ENCODE results near the gene KISS1. TPM values are rescaled to one million over a fixed set of nuclear protein-coding genes. Genes with fewer than 3 reads are reported as not detected.

The KISS1 gene
- polyA plus RNA-seq, 1 donor from 2014 or later = not detected

DNA sequence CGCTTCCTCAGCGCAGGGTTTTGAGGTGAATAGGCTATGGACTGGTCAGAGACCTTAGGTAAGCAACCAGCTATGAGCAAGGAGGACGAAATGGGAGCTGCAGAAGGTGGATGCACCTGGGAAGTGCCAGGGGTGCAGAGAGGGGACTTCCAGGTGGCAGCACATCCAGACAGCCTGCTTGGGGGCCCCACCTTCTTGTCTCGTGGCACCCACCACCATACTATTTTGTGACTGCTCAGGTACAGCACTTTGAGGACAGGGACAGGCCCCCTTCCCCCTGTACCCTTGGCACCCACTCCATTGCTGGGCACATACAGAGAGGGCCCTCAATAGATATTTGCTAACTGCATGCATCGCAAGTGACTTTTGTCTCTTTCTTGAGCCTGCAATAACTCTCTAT is 777 bp upstream of the KISS1 start:
- no peaks in the 10 kb centered on the region for H3K27me3 ChIP-seq (ENCODE audit: insufficient read depth, low read depth, low read length)
- no peaks in the 10 kb centered on the region for H3K9me3 ChIP-seq (ENCODE audit: low read length)
- H3K4me3 ChIP-seq (ENCODE audit: low read length) = no peak overlapping the region
- H2AFZ ChIP-seq (ENCODE audit: low read depth, low read length) = no peak overlapping the region
- no peaks in the 10 kb centered on the region for H3K79me2 ChIP-seq (replicated peaks; ENCODE audit: insufficient read depth, low read length)
- no peak overlapping the region for H3K27ac ChIP-seq (ENCODE audit: low read length)
- H4K20me1 ChIP-seq (ENCODE audit: insufficient read depth) = no peaks in the 10 kb centered on the region
- H3K4me2 ChIP-seq (ENCODE audit: low read length) = no peak overlapping the region
- TF ChIP-seq RAD21 (conservative IDR thresholded peaks at IDR 0.05) (no peak), POLR2AphosphoS5 (IDR thresholded peaks at IDR 0.05) (no peak)
- H3F3A ChIP-seq (ENCODE audit: insufficient read depth, low read length, poor library complexity, severe bottlenecking) = no peaks in the 10 kb centered on the region
- no peaks in the 10 kb centered on the region for H3K9me2 ChIP-seq (ENCODE audit: insufficient read depth, low read length)
- H3K9ac ChIP-seq (ENCODE audit: low read length) = no peak overlapping the region
- no peaks in the 10 kb centered on the region for H3K36me3 ChIP-seq (ENCODE audit: insufficient read depth, low read length)

DNA sequence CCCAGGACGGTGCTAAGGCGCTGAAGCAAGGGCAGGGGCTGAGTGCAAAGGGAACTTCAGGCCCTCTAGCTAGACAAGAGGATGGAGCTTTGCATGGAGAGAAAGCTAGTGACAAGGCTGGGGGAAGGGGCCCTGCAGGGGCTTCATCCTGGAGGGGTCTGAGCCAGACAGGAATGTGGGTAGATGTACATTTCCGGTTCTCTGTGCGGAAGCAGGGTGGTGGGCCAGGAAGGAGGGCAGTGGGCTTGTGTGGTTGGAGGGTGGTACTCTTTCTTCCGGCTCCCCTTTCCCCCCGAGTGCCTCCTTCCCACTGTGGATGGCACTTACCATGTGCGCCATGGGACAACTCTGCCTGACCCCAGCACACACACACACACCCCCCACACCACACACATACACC is 1.5 kb downstream of the KISS1 start:
- H3K9me3 ChIP-seq (ENCODE audit: low read length) = no peaks in the 10 kb centered on the region
- H3F3A ChIP-seq (ENCODE audit: insufficient read depth, low read length, poor library complexity, severe bottlenecking) = peaks cover under 1% of the 10 kb centered on the region
- no peak overlapping the region for H3K27ac ChIP-seq (ENCODE audit: low read length)
- no peaks in the 10 kb centered on the region for H4K20me1 ChIP-seq (ENCODE audit: insufficient read depth)
- H3K9me2 ChIP-seq (ENCODE audit: insufficient read depth, low read length) = no peaks in the 10 kb centered on the region
- H3K4me3 ChIP-seq (ENCODE audit: low read length) = no peak overlapping the region
- H3K27me3 ChIP-seq (ENCODE audit: insufficient read depth, low read depth, low read length) = no peaks in the 10 kb centered on the region
- no peak for TF ChIP-seq EP300 (conservative IDR thresholded peaks at IDR 0.05; ENCODE audit: poor library complexity, severe bottlenecking)
- no peak for TF ChIP-seq MXI1 (conservative IDR thresholded peaks at IDR 0.05; ENCODE audit: poor library complexity, severe bottlenecking)
- TF ChIP-seq, protein P1, sequence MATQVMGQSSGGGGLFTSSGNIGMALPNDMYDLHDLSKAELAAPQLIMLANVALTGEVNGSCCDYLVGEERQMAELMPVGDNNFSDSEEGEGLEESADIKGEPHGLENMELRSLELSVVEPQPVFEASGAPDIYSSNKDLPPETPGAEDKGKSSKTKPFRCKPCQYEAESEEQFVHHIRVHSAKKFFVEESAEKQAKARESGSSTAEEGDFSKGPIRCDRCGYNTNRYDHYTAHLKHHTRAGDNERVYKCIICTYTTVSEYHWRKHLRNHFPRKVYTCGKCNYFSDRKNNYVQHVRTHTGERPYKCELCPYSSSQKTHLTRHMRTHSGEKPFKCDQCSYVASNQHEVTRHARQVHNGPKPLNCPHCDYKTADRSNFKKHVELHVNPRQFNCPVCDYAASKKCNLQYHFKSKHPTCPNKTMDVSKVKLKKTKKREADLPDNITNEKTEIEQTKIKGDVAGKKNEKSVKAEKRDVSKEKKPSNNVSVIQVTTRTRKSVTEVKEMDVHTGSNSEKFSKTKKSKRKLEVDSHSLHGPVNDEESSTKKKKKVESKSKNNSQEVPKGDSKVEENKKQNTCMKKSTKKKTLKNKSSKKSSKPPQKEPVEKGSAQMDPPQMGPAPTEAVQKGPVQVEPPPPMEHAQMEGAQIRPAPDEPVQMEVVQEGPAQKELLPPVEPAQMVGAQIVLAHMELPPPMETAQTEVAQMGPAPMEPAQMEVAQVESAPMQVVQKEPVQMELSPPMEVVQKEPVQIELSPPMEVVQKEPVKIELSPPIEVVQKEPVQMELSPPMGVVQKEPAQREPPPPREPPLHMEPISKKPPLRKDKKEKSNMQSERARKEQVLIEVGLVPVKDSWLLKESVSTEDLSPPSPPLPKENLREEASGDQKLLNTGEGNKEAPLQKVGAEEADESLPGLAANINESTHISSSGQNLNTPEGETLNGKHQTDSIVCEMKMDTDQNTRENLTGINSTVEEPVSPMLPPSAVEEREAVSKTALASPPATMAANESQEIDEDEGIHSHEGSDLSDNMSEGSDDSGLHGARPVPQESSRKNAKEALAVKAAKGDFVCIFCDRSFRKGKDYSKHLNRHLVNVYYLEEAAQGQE (IDR thresholded peaks at IDR 0.05; ENCODE audit: borderline replicate concordance) = no peak
- no peak for TF ChIP-seq CTCF (IDR thresholded peaks at IDR 0.05; ENCODE audit: poor library complexity, severe bottlenecking)
- TF ChIP-seq POLR2AphosphoS5 (IDR thresholded peaks at IDR 0.05) = no peak
- TF ChIP-seq EZH2 (IDR thresholded peaks at IDR 0.05; ENCODE audit: borderline replicate concordance, insufficient read depth, low read length, poor library complexity, severe bottlenecking) = no peak
- no peak for TF ChIP-seq TAF1 (IDR thresholded peaks at IDR 0.05; ENCODE audit: low read depth)
- TF ChIP-seq RAD21 (conservative IDR thresholded peaks at IDR 0.05) = no peak
- no peak for TF ChIP-seq SMC3 (conservative IDR thresholded peaks at IDR 0.05; ENCODE audit: poor library complexity)
- H3K79me2 ChIP-seq (replicated peaks; ENCODE audit: insufficient read depth, low read length) = no peaks in the 10 kb centered on the region
- no peak overlapping the region for H3K4me2 ChIP-seq (ENCODE audit: low read length)
- H3K36me3 ChIP-seq (ENCODE audit: insufficient read depth, low read length) = no peaks in the 10 kb centered on the region
- H3K9ac ChIP-seq (ENCODE audit: low read length) = no peak overlapping the region
- H2AFZ ChIP-seq (ENCODE audit: low read depth, low read length) = no peak overlapping the region

- no peaks in the 10 kb centered on the region for H3K9me3 ChIP-seq (ENCODE audit: low read length)
- peaks cover 5% of the 10 kb centered on the region for H3F3A ChIP-seq (ENCODE audit: insufficient read depth, low read length, poor library complexity, severe bottlenecking)
- no peaks in the 10 kb centered on the region for H4K20me1 ChIP-seq (ENCODE audit: insufficient read depth)
- H3K79me2 ChIP-seq (replicated peaks; ENCODE audit: insufficient read depth, low read length) = no peaks in the 10 kb centered on the region
- H2AFZ ChIP-seq (ENCODE audit: low read depth, low read length) = no peak overlapping the region
- H3K9ac ChIP-seq (ENCODE audit: low read length) = no peak overlapping the region
- no peak overlapping the region for H3K27ac ChIP-seq (ENCODE audit: low read length)
- TF ChIP-seq, protein P1 (IDR thresholded peaks at IDR 0.05; ENCODE audit: borderline replicate concordance) = no peak
- TF ChIP-seq MXI1 (conservative IDR thresholded peaks at IDR 0.05; ENCODE audit: poor library complexity, severe bottlenecking) (no peak), CTCF (IDR thresholded peaks at IDR 0.05; ENCODE audit: poor library complexity, severe bottlenecking) (no peak), POLR2AphosphoS5 (IDR thresholded peaks at IDR 0.05) (no peak), SMC3 (conservative IDR thresholded peaks at IDR 0.05; ENCODE audit: poor library complexity) (no peak), EZH2 (IDR thresholded peaks at IDR 0.05; ENCODE audit: borderline replicate concordance, insufficient read depth, low read length, poor library complexity, severe bottlenecking) (no peak), TAF1 (IDR thresholded peaks at IDR 0.05; ENCODE audit: low read depth) (no peak), EP300 (conservative IDR thresholded peaks at IDR 0.05; ENCODE audit: poor library complexity, severe bottlenecking) (no peak), RAD21 (conservative IDR thresholded peaks at IDR 0.05) (no peak)
- H3K4me2 ChIP-seq (ENCODE audit: low read length) = no peak overlapping the region
- H3K9me2 ChIP-seq (ENCODE audit: insufficient read depth, low read length) = no peaks in the 10 kb centered on the region
- H3K27me3 ChIP-seq (ENCODE audit: insufficient read depth, low read depth, low read length) = no peaks in the 10 kb centered on the region
- H3K4me3 ChIP-seq (ENCODE audit: low read length) = no peak overlapping the region
- no peaks in the 10 kb centered on the region for H3K36me3 ChIP-seq (ENCODE audit: insufficient read depth, low read length)
Measured at GRCh38 chr1:204194080-204194479, 2.2 kb downstream of the KISS1 start.

All from neural cell (in vitro differentiated cells).